T-helper 1 cell (primary cell): ENCODE results near the gene FCN3.

Source experiments
- DNase-seq, 5 donors: peaks; one replicate each; pipeline ENCODE4 v3.0.0-alpha.2; 2012 to 2020

The FCN3 gene

GRCh38 chr1:27357281-27358037 is 17.2 kb downstream of the FCN3 start:
- DNase-seq: peak; percentile 58 to 83 (median 75)

DNA sequence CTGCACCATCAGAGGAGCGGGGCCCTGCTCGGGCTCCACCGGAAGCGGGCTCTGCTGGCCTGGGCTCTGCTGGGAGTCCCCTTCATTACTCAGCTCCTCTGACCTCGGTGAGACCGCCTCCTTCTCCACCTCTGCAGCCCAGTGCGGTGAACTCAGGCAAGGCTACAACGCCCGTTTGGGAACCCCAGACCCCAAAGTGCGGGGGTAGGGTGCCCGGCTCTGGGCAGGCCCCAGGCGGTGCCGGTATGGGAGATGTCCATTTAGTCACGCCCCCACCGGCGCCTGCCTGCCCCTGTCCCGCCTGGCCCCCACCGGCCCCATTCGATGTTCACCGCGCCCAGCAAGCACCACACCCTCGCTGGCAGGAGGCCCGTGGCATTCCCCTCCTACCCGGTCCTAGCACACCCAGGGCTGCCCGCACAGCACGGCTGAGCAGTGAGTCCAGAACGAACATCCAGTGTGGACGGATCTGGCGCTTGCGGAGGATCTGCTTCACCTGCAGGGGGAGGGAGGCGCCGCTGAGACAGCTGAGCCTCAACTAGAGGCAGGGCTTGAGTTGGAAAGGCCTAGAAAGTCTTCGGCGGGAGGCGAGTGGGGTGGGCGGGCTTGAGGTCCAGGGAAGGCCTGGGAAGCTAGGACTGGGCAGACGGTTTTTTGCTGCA is 17.9 kb downstream of the FCN3 start:
- peak in 2 of 5 donors; percentile 19 to 53 for DNase-seq

DNA sequence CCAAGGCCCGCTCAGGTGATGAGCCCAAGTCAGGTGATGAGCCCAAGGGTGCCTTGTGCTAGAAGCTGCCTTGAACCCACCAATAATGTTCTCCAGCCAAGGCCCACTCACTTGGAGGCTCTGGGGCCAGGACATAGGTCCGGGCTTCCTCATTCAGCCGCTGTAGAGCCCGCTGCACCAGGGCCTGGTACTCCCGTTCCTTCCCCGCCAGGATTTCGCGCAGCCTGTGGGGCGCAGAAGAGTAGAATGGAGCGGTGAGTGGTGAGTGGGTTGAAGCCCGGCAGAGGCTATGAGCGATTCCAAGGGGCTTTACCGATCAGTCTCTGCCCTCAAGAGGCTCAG is 18.4 kb downstream of the FCN3 start:
- DNase-seq: no peak

DNA sequence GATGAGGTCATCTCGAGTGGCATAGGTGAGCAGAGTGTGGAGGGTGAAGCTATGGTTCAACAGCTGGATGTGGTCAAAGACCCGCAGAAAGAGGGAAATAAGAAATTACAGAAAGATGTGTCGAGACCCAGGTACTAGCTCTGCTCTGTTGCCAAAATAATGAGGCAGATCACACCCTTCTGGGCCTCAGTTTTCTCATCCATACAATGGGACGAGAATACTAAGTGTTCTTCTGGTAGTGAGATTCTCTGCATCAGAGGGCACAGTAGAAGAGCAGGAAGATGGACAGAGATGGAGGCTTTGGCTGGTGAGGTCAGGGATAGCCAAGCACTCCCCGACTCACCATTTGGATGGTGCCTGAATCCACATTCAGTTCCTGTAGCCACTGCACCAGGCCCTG is 18.9 kb downstream of the FCN3 start:
- DNase-seq: no peak

- no peak for DNase-seq
These were observed 21.0 kb downstream of the FCN3 start for GRCh38 chr1:27353629-27354028.

DNA sequence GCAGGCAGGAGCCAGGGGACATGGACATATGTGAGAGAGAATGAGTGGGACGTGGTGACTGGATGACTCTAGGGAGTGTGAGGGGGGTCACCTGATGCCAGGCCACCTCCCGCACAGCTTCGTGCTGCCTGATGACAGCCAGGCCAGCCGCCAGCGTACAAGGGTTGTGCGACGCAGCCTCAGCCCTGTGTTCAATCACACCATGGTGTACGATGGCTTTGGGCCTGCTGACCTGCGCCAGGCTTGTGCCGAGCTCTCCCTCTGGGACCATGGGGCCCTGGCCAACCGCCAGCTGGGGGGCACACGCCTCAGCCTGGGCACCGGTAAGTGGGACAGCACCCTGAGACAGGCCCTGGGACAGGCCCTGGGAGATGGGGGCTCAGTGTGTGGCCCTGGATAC is 21.5 kb downstream of the FCN3 start:
- no peak for DNase-seq

GRCh38 chr1:27351541-27352107 is 23.0 kb downstream of the FCN3 start:
- no peak for DNase-seq

GRCh38 chr1:27350663-27351540 is 23.7 kb downstream of the FCN3 start:
- DNase-seq: no peak

DNA sequence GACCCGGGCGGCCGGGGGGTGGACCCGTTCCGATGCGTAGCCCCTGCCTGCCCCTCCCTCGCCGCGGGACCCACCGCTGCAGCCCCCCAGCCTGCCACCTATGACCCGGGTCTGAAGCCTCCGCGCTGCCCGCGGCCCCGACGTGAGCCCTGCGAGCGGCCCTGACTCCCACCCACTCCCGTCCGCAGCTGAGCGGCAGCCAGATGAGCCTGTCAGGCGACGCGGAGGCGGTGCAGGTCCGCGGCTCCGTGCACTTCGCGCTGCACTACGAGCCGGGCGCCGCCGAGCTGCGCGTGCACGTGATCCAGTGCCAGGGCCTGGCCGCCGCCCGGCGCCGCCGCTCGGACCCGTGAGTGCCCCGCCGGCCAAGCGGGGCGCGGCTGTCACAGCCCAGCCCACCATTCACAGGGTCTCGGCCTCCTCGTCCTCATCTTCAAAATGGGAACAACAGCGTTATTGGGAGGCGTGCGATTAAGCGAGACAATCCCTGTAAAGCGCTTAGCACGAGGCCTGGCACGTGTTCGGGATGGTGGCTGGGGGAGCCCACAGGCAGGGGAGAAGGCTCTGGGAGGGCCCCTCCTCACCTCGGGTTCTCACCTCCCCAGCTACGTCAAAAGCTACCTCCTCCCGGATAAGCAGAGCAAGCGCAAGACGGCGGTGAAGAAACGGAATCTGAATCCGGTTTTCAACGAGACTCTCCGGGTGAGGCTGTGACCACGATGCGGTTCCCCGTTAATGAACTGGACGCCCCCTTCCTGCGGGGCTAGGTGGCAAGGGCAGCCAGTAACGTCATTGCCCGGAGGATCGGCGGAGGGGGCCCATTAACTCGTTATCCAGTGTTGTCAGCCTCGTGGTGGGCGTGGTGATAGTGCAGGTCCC is 24.6 kb downstream of the FCN3 start:
- DNase-seq: no peak

- peak in 1 of 5 donors; percentile 34 for DNase-seq
These were observed 25.5 kb downstream of the FCN3 start for GRCh38 chr1:27348861-27349783.

GRCh38 chr1:27346991-27347624 is 27.5 kb downstream of the FCN3 start:
- DNase-seq: no peak

- no peak for DNase-seq
These were observed 28.3 kb downstream of the FCN3 start for GRCh38 chr1:27346357-27346756.

- no peak for DNase-seq
These were observed 29.4 kb downstream of the FCN3 start for GRCh38 chr1:27345272-27345671.

- DNase-seq: no peak
These were observed 31.0 kb downstream of the FCN3 start for GRCh38 chr1:27343639-27344025.

DNA sequence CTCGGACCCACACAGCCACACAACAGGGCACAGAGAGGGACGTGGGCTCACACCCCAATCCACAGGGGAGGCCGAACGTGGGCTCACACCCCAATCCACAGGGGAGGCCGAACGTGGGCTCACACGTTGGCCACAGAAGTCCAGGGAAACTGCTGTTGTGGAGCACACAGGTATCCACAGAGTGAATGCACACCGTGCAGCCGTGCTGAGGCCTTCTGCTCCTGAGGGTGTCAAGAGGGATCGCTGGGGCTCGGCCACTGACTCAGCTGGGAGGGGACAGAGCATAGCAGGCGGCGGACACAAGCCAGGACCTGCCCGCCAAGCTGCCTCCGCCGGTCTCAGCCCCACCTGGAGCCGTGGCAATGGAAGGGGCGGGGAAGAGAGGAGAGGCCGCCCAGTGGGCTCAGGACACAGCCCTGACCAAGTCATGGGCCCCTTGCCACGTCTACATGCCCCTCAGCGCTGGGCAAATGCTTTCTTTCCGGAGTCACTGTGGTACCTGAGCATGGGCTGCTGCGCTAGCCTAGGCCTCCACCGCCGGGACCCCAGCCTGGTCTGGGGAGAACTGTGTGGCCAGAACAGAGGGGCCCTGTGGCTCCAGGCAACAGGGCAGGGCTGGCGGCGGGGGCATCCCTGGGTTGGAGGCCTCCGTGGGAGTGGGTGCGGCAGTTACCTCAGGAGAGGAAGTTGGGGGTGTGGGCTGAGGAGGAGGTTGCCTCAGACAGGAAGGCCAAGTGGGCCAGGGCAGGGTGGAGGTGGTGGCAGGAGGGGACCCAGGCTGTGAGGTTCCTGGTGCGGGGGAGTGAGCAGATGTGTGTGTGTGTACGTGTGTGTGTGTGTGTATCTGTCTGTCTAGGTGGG is 31.6 kb downstream of the FCN3 start:
- DNase-seq: peak; percentile 58 to 85 (median 71)

GRCh38 chr1:27342391-27342777 is 32.2 kb downstream of the FCN3 start:
- DNase-seq: peak in 1 of 5 donors; percentile 65

- DNase-seq: peak in 3 of 5 donors; percentile 42 to 81 (median 57)
These were observed 32.9 kb downstream of the FCN3 start, which contains the start of gene SYTL1 for GRCh38 chr1:27341525-27342252. Gene SYTL1, plus strand, starts transcription at chr1:27342022. Its CDS starts 3,313 bp downstream, at chr1:27345335.

- no peak for DNase-seq
These were observed 35.4 kb downstream of the FCN3 start for GRCh38 chr1:27339213-27339612.

GRCh38 chr1:27338751-27339150 is 35.9 kb downstream of the FCN3 start:
- no peak for DNase-seq
